HepG2 (cell line): Measurements from ENCODE around the gene TEX101. TPM values are rescaled to one million over a fixed set of nuclear protein-coding genes. Genes with fewer than 3 reads are reported as not detected.
A peak's percentile ranks its signal among the peaks of the same experiment; 100 is the strongest.

Experiments
- AGO2 ChIP-seq: fragments of 200-400 bp; formaldehyde crosslinking; optimal IDR thresholded peaks from 2 replicates; pipeline ENCODE3; 2017; ENCODE audit warnings: mild to moderate bottlenecking, low read depth, low read length, moderate library complexity
- AKAP8 ChIP-seq: sonication (generic); formaldehyde crosslinking; IDR thresholded peaks from 2 replicates; pipeline ENCODE4 v1.5.1; 2020; ENCODE audit warnings: mild to moderate bottlenecking, missing genetic modification reagents
- BORCS8-MEF2B ChIP-seq: sonication (generic); formaldehyde crosslinking; IDR thresholded peaks from 2 replicates; pipeline ENCODE4 v1.8.0; 2022; ENCODE audit warnings: mild to moderate bottlenecking, missing genetic modification reagents
- IRX3 ChIP-seq: sonication (generic); formaldehyde crosslinking; IDR thresholded peaks from 2 replicates; pipeline ENCODE4 v1.8.1; 2023; ENCODE audit warnings: mild to moderate bottlenecking, low read depth, missing genetic modification reagents, borderline replicate concordance
- NR3C1 ChIP-seq: sonication (generic); formaldehyde crosslinking; IDR thresholded peaks from 2 replicates; pipeline ENCODE4 v1.4.0; 2020; ENCODE audit warnings: missing genetic modification reagents
- RAD51 ChIP-seq: fragments of 450-650 bp; IDR thresholded peaks from 2 replicates; pipeline ENCODE4 v1.6.1; 2016; ENCODE audit warnings: borderline replicate concordance
- RBM39 ChIP-seq: fragments of 200-400 bp; formaldehyde crosslinking; IDR thresholded peaks from one replicate; pipeline ENCODE4 v1.6.1; 2018; ENCODE audit warnings: antibody characterized with exemption, mild to moderate bottlenecking, low read depth, low read length; ENCODE audit not compliant: poor library complexity, severe bottlenecking
- SNAI1 ChIP-seq: sonication (generic); formaldehyde crosslinking; IDR thresholded peaks from 2 replicates; pipeline ENCODE4 v1.5.0; 2020; ENCODE audit warnings: mild to moderate bottlenecking, missing genetic modification reagents, borderline replicate concordance
- SNRNP70 ChIP-seq: fragments of 200-400 bp; formaldehyde crosslinking; IDR thresholded peaks from 2 replicates; pipeline ENCODE4 v1.6.1; 2017; ENCODE audit warnings: mild to moderate bottlenecking, low read depth, low read length, moderate library complexity
- XBP1 ChIP-seq: sonication (generic); formaldehyde crosslinking; IDR thresholded peaks from 2 replicates; pipeline ENCODE4 v1.5.0; 2020; ENCODE audit warnings: missing genetic modification reagents
- ZNF160 ChIP-seq: sonication (generic); formaldehyde crosslinking; IDR thresholded peaks from 2 replicates; pipeline ENCODE4 v1.8.0; 2022; ENCODE audit warnings: mild to moderate bottlenecking, inconsistent platforms, missing genetic modification reagents
- ZNF772 ChIP-seq: sonication (generic); formaldehyde crosslinking; IDR thresholded peaks from 2 replicates; pipeline ENCODE4 v1.5.0; 2020; ENCODE audit warnings: mild to moderate bottlenecking, missing genetic modification reagents
- ZNF792 ChIP-seq: IDR thresholded peaks from 2 replicates; pipeline ENCODE4 v1.6.1; 2016
- ZNF83 ChIP-seq: sonication (generic); formaldehyde crosslinking; IDR thresholded peaks from 2 replicates; pipeline ENCODE4 v1.4.0; 2020; ENCODE audit warnings: missing genetic modification reagents, mild to moderate bottlenecking, borderline replicate concordance
- polyA plus RNA-seq, 8 experiments: library from polyadenylated mRNA; depleted of rRNA in 3 of 8; stranded (reverse) in 7 of 8; unstranded in 1 of 8; fragments of >200 nt; fragmentation: Illumina TruSeq in 4 of 8; extraction: Trizol in 4 of 8; gene quantifications; 2 replicates each; pipeline versions ENCODE4 v1.2.1 to v1.2.3, GENCODE V29; 2011 to 2016; ENCODE audit warnings: low read depth in 4 of 8, missing spikeins in 1 of 8, mixed read lengths in 1 of 8; ENCODE audit not compliant: insufficient read depth in 1 of 8
- total RNA-seq, 5 experiments: library from RNA; depleted of rRNA; stranded (reverse); fragments of >200 nt; fragmentation: Illumina TruSeq; extraction: Trizol; gene quantifications; 2 replicates each; pipeline ENCODE4 v1.2.3, GENCODE V29; 2016; ENCODE audit warnings: low read depth in 1 of 5
- TF ChIP-seq, protein P1 (sequence below): sonication (generic); formaldehyde crosslinking; IDR thresholded peaks from 2 replicates; pipeline ENCODE4 v1.4.0; 2020; ENCODE audit warnings: missing genetic modification reagents, borderline replicate concordance
- TF ChIP-seq, protein P2 (sequence below): sonication (generic); formaldehyde crosslinking; IDR thresholded peaks from 2 replicates; pipeline ENCODE4 v1.8.1; 2022; ENCODE audit warnings: mild to moderate bottlenecking, missing genetic modification reagents
- TF ChIP-seq, protein P3 (sequence below): sonication (generic); IDR thresholded peaks from 2 replicates; pipeline ENCODE4 v1.6.1; 2016; ENCODE audit warnings: low read depth, borderline replicate concordance
- TF ChIP-seq, protein P4 (sequence below): sonication (generic); formaldehyde crosslinking; IDR thresholded peaks from 2 replicates; pipeline ENCODE4 v1.4.0; 2020; ENCODE audit warnings: missing genetic modification reagents, borderline replicate concordance
- TF ChIP-seq, protein P5 (sequence below): sonication (generic); formaldehyde crosslinking; IDR thresholded peaks from 2 replicates; pipeline ENCODE4 v1.8.1; 2023; ENCODE audit warnings: mild to moderate bottlenecking, missing genetic modification reagents

TEX101 gene
- total and polyA plus RNA-seq, 2 of the 13 experiments (the other 11 are each of a cell fraction or from before 2014, with no cell fraction given): not detected

DNA sequence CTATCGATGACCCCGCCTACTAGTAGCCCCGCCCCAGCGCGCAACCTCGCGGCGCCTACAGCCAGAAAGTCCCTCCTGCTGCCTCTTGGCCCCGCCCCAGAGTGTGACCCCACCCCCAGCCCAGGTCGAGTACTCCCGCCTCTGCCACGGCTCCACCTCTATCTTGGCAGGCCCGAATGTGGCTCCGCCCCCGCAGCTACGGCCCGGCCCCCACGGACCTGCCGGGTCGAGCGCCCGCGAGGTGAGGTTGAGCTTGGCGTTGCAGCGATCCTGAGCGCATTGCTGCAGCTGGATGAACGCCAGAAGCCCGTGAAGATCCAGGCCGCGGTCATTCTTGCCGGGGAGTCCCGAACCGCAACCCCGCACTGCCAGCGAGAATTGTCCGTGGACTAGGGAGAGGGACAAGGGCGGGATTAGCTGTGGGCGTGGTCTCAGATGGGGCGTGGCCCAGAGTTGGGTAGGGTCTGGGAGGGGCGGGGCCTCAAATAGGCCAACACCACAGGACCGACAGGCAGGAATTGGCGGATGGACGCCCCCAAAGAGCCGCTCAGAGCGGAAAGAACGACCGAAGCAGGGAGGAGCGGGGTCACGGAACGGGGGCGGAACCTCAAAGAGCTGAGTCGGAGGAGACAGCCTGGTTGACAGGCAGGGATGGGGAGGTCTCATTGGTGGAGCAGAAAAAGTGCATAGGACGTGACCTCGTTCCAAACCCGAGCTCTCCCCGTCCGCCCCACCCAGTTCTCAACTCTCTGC is 48.9 kb downstream of the TEX101 start (continued):
- TF ChIP-seq, protein P1, sequence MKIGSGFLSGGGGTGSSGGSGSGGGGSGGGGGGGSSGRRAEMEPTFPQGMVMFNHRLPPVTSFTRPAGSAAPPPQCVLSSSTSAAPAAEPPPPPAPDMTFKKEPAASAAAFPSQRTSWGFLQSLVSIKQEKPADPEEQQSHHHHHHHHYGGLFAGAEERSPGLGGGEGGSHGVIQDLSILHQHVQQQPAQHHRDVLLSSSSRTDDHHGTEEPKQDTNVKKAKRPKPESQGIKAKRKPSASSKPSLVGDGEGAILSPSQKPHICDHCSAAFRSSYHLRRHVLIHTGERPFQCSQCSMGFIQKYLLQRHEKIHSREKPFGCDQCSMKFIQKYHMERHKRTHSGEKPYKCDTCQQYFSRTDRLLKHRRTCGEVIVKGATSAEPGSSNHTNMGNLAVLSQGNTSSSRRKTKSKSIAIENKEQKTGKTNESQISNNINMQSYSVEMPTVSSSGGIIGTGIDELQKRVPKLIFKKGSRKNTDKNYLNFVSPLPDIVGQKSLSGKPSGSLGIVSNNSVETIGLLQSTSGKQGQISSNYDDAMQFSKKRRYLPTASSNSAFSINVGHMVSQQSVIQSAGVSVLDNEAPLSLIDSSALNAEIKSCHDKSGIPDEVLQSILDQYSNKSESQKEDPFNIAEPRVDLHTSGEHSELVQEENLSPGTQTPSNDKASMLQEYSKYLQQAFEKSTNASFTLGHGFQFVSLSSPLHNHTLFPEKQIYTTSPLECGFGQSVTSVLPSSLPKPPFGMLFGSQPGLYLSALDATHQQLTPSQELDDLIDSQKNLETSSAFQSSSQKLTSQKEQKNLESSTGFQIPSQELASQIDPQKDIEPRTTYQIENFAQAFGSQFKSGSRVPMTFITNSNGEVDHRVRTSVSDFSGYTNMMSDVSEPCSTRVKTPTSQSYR (CRISPR knock-in tag): no peak
- TF ChIP-seq ZNF792 (CRISPR knock-in tag) (no peak), NR3C1 (no peak), RBM39 (peak; percentile 43), ZNF160 (CRISPR knock-in tag) (no peak), SNRNP70 (no peak), BORCS8-MEF2B (CRISPR knock-in tag) (no peak; the same call in 1 of the 2 replicates), IRX3 (CRISPR knock-in tag) (0 out of 2 replicates have a peak, but pooled peaks have one; percentile 9), ZNF83 (CRISPR knock-in tag) (0 out of 2 replicates have a peak, but pooled peaks have one; percentile 52), SNAI1 (CRISPR knock-in tag) (no peak), AGO2 (no peak), AKAP8 (CRISPR knock-in tag) (peak; percentile 34; the same call in 1 of the 2 replicates), ZNF772 (CRISPR knock-in tag) (0 out of 2 replicates have a peak, but pooled peaks have one; percentile 9), RAD51 (no peak), XBP1 (CRISPR knock-in tag) (0 out of 2 replicates have a peak, but pooled peaks have one; percentile 19)
- TF ChIP-seq, protein P2, sequence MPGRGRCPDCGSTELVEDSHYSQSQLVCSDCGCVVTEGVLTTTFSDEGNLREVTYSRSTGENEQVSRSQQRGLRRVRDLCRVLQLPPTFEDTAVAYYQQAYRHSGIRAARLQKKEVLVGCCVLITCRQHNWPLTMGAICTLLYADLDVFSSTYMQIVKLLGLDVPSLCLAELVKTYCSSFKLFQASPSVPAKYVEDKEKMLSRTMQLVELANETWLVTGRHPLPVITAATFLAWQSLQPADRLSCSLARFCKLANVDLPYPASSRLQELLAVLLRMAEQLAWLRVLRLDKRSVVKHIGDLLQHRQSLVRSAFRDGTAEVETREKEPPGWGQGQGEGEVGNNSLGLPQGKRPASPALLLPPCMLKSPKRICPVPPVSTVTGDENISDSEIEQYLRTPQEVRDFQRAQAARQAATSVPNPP (CRISPR knock-in tag): no peak
- TF ChIP-seq, protein P3, sequence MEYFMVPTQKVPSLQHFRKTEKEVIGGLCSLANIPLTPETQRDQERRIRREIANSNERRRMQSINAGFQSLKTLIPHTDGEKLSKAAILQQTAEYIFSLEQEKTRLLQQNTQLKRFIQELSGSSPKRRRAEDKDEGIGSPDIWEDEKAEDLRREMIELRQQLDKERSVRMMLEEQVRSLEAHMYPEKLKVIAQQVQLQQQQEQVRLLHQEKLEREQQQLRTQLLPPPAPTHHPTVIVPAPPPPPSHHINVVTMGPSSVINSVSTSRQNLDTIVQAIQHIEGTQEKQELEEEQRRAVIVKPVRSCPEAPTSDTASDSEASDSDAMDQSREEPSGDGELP: peak; percentile 10; the same call in 1 of the 2 replicates
- TF ChIP-seq, protein P4, sequence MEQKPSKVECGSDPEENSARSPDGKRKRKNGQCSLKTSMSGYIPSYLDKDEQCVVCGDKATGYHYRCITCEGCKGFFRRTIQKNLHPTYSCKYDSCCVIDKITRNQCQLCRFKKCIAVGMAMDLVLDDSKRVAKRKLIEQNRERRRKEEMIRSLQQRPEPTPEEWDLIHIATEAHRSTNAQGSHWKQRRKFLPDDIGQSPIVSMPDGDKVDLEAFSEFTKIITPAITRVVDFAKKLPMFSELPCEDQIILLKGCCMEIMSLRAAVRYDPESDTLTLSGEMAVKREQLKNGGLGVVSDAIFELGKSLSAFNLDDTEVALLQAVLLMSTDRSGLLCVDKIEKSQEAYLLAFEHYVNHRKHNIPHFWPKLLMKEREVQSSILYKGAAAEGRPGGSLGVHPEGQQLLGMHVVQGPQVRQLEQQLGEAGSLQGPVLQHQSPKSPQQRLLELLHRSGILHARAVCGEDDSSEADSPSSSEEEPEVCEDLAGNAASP: no peak
- TF ChIP-seq, protein P5, sequence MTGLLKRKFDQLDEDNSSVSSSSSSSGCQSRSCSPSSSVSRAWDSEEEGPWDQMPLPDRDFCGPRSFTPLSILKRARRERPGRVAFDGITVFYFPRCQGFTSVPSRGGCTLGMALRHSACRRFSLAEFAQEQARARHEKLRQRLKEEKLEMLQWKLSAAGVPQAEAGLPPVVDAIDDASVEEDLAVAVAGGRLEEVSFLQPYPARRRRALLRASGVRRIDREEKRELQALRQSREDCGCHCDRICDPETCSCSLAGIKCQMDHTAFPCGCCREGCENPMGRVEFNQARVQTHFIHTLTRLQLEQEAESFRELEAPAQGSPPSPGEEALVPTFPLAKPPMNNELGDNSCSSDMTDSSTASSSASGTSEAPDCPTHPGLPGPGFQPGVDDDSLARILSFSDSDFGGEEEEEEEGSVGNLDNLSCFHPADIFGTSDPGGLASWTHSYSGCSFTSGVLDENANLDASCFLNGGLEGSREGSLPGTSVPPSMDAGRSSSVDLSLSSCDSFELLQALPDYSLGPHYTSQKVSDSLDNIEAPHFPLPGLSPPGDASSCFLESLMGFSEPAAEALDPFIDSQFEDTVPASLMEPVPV (CRISPR knock-in tag): 0 out of 2 replicates have a peak, but pooled peaks have one; percentile 38
